ENCODE measurements around the gene SHISA7. TPM values are rescaled to one million over a fixed set of nuclear protein-coding genes. Genes with fewer than 3 reads are reported as not detected.

The SHISA7 gene
- not detected in 2 replicates for total RNA-seq

GRCh38 chr19:55443045-55443823 lies at the start of gene SHISA7:
SHISA7 (minus strand) TSS chr19:55443300; CDS start chr19:55442863, 437 bp downstream.

DNA sequence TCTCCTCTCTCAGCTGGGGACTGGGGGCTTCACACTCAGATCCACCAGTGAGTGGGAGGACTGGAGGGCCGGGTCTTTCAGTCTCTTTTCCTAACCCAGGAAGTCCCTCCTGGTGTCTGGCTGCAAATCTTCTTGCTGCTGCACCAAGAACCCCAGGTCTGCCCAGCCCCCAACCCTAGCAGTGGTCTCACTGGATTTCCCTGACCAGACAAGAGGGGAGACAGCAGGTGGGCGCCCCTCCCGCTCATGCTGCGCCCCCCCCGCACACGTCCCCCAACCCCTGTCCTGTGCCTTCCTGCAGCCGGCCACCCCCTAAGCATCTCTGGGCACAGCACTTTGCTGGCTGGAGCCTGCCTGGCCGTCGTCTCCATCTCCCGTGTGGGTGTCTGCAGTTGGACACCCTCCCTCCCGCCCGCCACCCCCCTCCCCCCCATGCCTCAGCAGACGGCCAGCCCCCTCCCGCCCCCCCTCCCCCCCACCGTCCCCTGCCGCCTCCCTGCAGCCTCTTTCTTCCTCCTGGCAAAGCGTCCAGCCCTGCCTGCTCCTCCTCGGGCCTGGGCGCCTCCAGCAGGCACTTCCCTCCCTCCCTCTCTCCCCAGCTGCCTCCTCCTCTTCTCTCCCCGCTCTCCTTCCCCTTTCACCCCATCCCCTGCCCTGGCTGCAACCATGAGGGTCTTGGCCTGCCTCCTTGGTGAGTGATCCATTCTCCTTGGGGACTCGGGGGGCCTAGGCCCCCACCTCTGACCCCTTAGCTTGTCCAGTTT lies 45.0 kb upstream of the SHISA7 start, which contains the start of gene SSC5D:
SSC5D (plus strand) TSS at position 513 of the 764 bp plus-strand sequence; CDS start at position 667, 154 bp downstream.

DNA sequence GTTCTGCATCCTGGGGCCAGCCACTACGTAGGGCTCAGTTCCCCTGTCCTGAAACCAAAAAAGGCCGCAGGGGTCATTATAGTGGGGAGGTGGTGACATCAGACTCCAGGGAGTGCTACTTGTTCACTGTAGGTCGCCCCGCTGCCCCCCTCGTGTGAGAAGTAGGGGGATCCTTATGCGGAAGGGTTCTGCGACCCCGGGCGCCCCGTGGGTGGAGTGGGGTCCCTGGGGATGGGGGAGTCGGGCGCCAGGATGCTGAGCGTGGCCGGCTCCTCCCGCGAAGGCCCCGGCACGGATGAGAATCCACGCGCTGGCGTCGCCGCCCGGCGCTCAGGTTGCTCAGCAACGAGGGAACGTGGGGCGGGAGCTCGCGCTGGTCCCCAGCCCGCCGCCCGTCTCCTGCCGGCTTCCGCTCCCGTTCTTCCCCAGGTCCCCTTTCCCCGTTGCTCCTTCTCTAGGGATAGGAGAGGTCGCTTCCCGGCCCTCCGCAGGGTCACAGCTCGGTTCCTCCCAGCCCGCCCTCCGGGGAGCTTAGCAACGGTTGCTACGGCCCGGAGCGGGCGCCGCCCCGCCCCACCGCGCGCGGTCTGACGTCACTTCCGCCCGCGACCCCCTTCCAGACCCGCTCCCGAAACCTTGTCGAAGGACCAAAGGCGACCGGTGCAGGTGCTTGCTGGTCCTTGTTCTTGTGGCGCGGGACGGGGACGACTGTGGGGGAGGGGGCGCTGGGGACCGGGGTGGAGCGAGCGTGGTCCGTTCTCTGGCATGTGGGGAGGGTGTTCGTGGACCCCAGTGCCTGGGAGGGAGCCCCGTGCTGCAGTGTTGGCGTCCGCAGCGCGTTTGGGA lies 41.7 kb upstream of the SHISA7 start, which contains the start of gene NAT14:
NAT14 (plus strand) TSS at position 596 of the 846 bp plus-strand sequence. CDS start 521 bp downstream, outside the sequence.

DNA sequence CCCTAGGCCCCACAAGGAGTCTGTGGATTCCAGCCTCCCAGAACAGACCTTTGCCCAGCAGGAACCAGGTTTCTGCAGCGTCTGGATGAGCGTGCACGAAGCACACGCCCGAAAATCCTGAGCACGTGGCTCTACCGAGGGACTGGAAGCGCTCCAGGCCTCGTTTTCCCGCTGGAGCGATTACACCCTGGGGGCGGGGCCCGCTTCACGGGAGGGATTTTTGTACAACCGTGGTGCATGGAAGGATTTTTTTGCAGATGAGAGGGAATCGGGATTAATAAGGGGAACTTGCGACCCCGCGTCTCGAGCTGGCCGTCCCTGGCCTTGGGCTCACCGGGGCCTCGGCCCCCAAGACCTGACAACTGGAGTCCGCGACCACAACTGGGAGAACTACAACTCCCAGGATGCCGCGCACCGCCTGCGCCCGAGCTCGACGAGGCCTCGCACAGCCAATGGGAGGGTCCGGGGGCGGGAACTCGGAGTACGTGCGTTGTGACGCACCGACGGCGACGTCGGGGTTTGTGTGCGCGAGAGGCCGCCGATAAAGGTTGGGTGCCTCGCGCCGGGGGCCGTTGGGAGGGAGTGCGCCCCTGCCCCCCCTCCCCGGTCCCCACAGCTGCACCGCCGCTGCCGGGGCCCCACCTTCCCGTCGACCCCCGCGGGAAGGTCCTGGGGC lies 33.1 kb upstream of the SHISA7 start, which contains the start of gene ZNF628:
ZNF628 (plus strand) TSS at position 518 of the 676 bp plus-strand sequence. CDS start 3,294 bp downstream, outside the sequence.

DNA sequence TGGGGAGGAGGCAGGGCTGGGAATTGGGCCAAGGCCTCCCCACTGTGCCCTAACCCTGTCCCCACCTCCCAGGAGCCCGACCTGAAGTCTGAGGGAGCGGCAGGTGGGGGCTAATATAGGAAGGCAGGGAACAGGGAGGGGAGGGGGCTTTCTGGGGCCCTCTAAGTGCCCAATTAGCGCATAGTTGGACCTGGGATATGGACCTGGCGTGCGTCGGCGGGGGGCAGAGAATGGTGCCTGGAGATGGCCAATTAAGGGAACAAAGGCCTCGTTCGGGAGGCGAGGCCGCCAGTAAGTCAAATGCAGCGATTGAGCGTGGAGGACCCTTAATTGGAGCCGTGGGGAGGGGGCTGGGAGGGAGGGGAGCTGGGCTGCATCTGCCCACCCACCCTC lies 21.6 kb upstream of the SHISA7 start, which contains the start of gene C19orf85:
C19orf85 (minus strand) TSS at position 90 of the 393 bp plus-strand sequence. CDS start 197 bp downstream, outside the sequence.

GRCh38 chr19:55461259-55461973 lies 18.3 kb upstream of the SHISA7 start, which contains the start of gene ISOC2:
ISOC2 (minus strand) TSS chr19:55461642; CDS start chr19:55456486, 5,156 bp downstream.

GRCh38 chr19:55407550-55407799 lies 35.6 kb downstream of the SHISA7 start, which contains the start of gene UBE2S:
UBE2S (minus strand) TSS chr19:55407788; CDS start chr19:55407589, 199 bp downstream.

GRCh38 chr19:55385724-55386492 lies 57.2 kb downstream of the SHISA7 start, which contains the start of gene RPL28:
RPL28 (plus strand) TSS chr19:55385932; CDS start chr19:55386358, 426 bp downstream.

GRCh38 chr19:55384131-55384919 lies 58.8 kb downstream of the SHISA7 start, which contains the start of gene TMEM238:
TMEM238 (minus strand) TSS chr19:55384292; CDS start chr19:55384259, 33 bp downstream.

Other genes with a start within 250 kb of the SHISA7 start
- gene PTPRH, start 233.8 kb downstream of the SHISA7 start, total RNA-seq, result 0.63 and 1.3 TPM in 2 replicates
- gene TMEM86B, start 214.5 kb downstream of the SHISA7 start, total RNA-seq, result 0.72 and 1.1 TPM in 2 replicates
- 28.2 and 32.9 TPM in 2 replicates for gene PPP6R1, start 184.3 kb downstream of the SHISA7 start, total RNA-seq
- gene HSPBP1, start 163.2 kb downstream of the SHISA7 start, total RNA-seq, result 23.2 and 27.4 TPM in 2 replicates
- gene BRSK1, start 159.3 kb downstream of the SHISA7 start, total RNA-seq, result 0.36 and 2.0 TPM in 2 replicates
- not detected in 2 replicates for gene TMEM150B, start 118.0 kb downstream of the SHISA7 start, total RNA-seq
- 2.9 and 4.7 TPM in 2 replicates for gene KMT5C, start 103.4 kb downstream of the SHISA7 start, total RNA-seq
- not detected in 2 replicates for gene COX6B2, start 88.6 kb downstream of the SHISA7 start, total RNA-seq
- not detected in 2 replicates for gene GARIN5B, start 80.0 kb downstream of the SHISA7 start, total RNA-seq
- 0.09 and 0.54 TPM in 2 replicates for gene IL11, start 72.8 kb downstream of the SHISA7 start, total RNA-seq
- not detected in 2 replicates for gene TMEM190, start 66.5 kb downstream of the SHISA7 start, total RNA-seq
- gene TMEM238, start 59.0 kb downstream of the SHISA7 start, total RNA-seq, result 0.36 TPM in 1 of 2 replicates, not detected in the other
- gene RPL28, start 57.4 kb downstream of the SHISA7 start, total RNA-seq, result 205 and 252 TPM in 2 replicates
- 69.6 and 98.9 TPM in 2 replicates for gene UBE2S, start 35.5 kb downstream of the SHISA7 start, total RNA-seq
- gene ISOC2, start 18.3 kb upstream of the SHISA7 start, total RNA-seq, result 44.0 and 69.7 TPM in 2 replicates
- not detected in 2 replicates for gene C19orf85, start 21.5 kb upstream of the SHISA7 start, total RNA-seq
- gene ZNF628, start 33.3 kb upstream of the SHISA7 start, total RNA-seq, result 0.99 and 1.1 TPM in 2 replicates
- 13.5 and 15.5 TPM in 2 replicates for gene NAT14, start 41.9 kb upstream of the SHISA7 start, total RNA-seq
- gene SSC5D, start 45.1 kb upstream of the SHISA7 start, total RNA-seq, result 0.27 and 2.1 TPM in 2 replicates
- not detected in 2 replicates for gene SBK2, start 93.8 kb upstream of the SHISA7 start, total RNA-seq
- gene SBK3, start 102.2 kb upstream of the SHISA7 start, total RNA-seq, result 0.19 TPM in 1 of 2 replicates, not detected in the other
- 3.0 and 4.4 TPM in 2 replicates for gene ZNF579, start 137.5 kb upstream of the SHISA7 start, total RNA-seq
- 1.9 and 2.2 TPM in 2 replicates for gene FIZ1, start 156.2 kb upstream of the SHISA7 start, total RNA-seq
- 10.0 and 15.4 TPM in 2 replicates for gene ZNF524, start 157.0 kb upstream of the SHISA7 start, total RNA-seq
- 0.54 and 1.0 TPM in 2 replicates for gene ZNF865, start 162.3 kb upstream of the SHISA7 start, total RNA-seq
- gene ZNF784, start 181.3 kb upstream of the SHISA7 start, total RNA-seq, result 3.1 and 4.0 TPM in 2 replicates
- 1.7 and 3.5 TPM in 2 replicates for gene ZNF580, start 197.7 kb upstream of the SHISA7 start, total RNA-seq
- 22.6 and 24.8 TPM in 2 replicates for gene ZNF581, start 200.3 kb upstream of the SHISA7 start, total RNA-seq
- gene CCDC106, start 204.9 kb upstream of the SHISA7 start, total RNA-seq, result 6.1 and 6.6 TPM in 2 replicates
- 103 and 137 TPM in 2 replicates for gene U2AF2, start 211.7 kb upstream of the SHISA7 start, total RNA-seq
- gene EPN1, start 231.9 kb upstream of the SHISA7 start, total RNA-seq, result 73.5 and 110 TPM in 2 replicates

Data from endothelial cell of coronary artery (primary cell).